NCI-H1436 treated with DMSO at 0.1 percent for 48 hours (cell line): Measurements from ENCODE around the gene SLC4A1.

Experiments used
- DNase-seq: peaks from one replicate; lab custom pipeline; 2025; lab: John Stamatoyannopoulos, UW

SLC4A1 gene

GRCh38 chr17:44283344-44284023 is 15.5 kb upstream of the SLC4A1 start:
- no peak for DNase-seq

GRCh38 chr17:44282264-44282663 is 14.3 kb upstream of the SLC4A1 start:
- DNase-seq, result no peak

- no peak for DNase-seq
Observed at GRCh38 chr17:44281570-44281969, 13.6 kb upstream of the SLC4A1 start.

- no peak for DNase-seq
Observed at GRCh38 chr17:44280392-44280937, 12.5 kb upstream of the SLC4A1 start.

GRCh38 chr17:44279666-44280391 is 11.9 kb upstream of the SLC4A1 start:
- DNase-seq, result no peak

GRCh38 chr17:44279346-44279665 is 11.4 kb upstream of the SLC4A1 start:
- DNase-seq, result no peak

GRCh38 chr17:44277976-44278375 is 10.0 kb upstream of the SLC4A1 start:
- DNase-seq, result no peak

GRCh38 chr17:44273607-44274006 is 5.7 kb upstream of the SLC4A1 start:
- DNase-seq, result no peak

GRCh38 chr17:44272954-44273353 is 5.0 kb upstream of the SLC4A1 start:
- DNase-seq, result no peak

- DNase-seq, result no peak
Observed at GRCh38 chr17:44272321-44272951, 4.5 kb upstream of the SLC4A1 start.

GRCh38 chr17:44269535-44270240 is 1.8 kb upstream of the SLC4A1 start:
- DNase-seq, result no peak

- no peak for DNase-seq
Observed at GRCh38 chr17:44268709-44269534, 987 bp upstream of the SLC4A1 start.

GRCh38 chr17:44267165-44267455 is 825 bp downstream of the SLC4A1 start:
- no peak for DNase-seq

GRCh38 chr17:44266402-44267164 is 1.4 kb downstream of the SLC4A1 start:
- DNase-seq, result no peak

GRCh38 chr17:44263345-44263902 is 4.5 kb downstream of the SLC4A1 start:
- no peak for DNase-seq

GRCh38 chr17:44262654-44263225 is 5.2 kb downstream of the SLC4A1 start:
- DNase-seq, result no peak

- no peak for DNase-seq
Observed at GRCh38 chr17:44260296-44260695, 7.6 kb downstream of the SLC4A1 start.

GRCh38 chr17:44258811-44259351 is 9.1 kb downstream of the SLC4A1 start:
- DNase-seq, result no peak

- no peak for DNase-seq
Observed at GRCh38 chr17:44257815-44258760, 9.8 kb downstream of the SLC4A1 start.
